Prostate gland (tissue), 2 donors: ENCODE results near the gene PATL2. TPM values are rescaled to one million over a fixed set of nuclear protein-coding genes. Genes with fewer than 3 reads are reported as not detected.
"Not testable (repeated sequence)": the region's sequence is repeated elsewhere in the genome, so short reads cannot be mapped to it uniquely, and the experiment has no call there.

Source experiments
- DNase-seq: peaks from one replicate; pipeline ENCODE4 v3.0.0-alpha.2; 2019; ENCODE audit warnings: low spot score
- H3K27ac ChIP-seq, 2 donors: fragments of 200-600 bp; sonication (generic); 2 replicates each; pipeline ENCODE4 v1.5.1; 2017 to 2019
- H3K27me3 ChIP-seq: fragments of 200-600 bp; sonication (generic); replicated peaks from 2 replicates; pipeline ENCODE4 v1.5.1; 2019; ENCODE audit not compliant: insufficient read depth
- H3K36me3 ChIP-seq, 2 donors: fragments of 200-600 bp; sonication (generic); 1 replicate in 1 of 2; 2 replicates in 1 of 2; pipeline versions ENCODE4 v1.5.1 to v1.8.1; 2017 to 2019
- H3K4me1 ChIP-seq: fragments of 200-600 bp; sonication (generic); replicated peaks from 2 replicates; pipeline ENCODE4 v1.5.1; 2019
- H3K4me3 ChIP-seq, 2 donors: fragments of 200-600 bp; sonication (generic); 2 replicates each; pipeline ENCODE4 v1.5.1; 2017 to 2019
- H3K9me3 ChIP-seq: fragments of 200-600 bp; sonication (generic); 2 replicates; pipeline ENCODE4 v1.5.1; 2017
- CTCF ChIP-seq, 4 experiments: fragments of 200-600 bp in 2 of 4; fragments of 450-650 bp in 2 of 4; sonication (generic) in 2 of 4; IDR thresholded peaks; 1 replicate in 3 of 4; 2 replicates in 1 of 4; pipeline ENCODE4 v1.5.1; 2016 to 2019; ENCODE audit warnings: antibody characterized with exemption in 4 of 4, mild to moderate bottlenecking in 2 of 4, moderate library complexity in 2 of 4
- POLR2A ChIP-seq: fragments of 450-650 bp; IDR thresholded peaks from one replicate; pipeline ENCODE4 v1.6.1; 2016; ENCODE audit warnings: antibody characterized with exemption, mild to moderate bottlenecking
- POLR2AphosphoS5 ChIP-seq: sonication (generic); formaldehyde crosslinking; IDR thresholded peaks from one replicate; pipeline ENCODE4 v1.6.1; 2017; ENCODE audit warnings: antibody characterized with exemption
- WGBS: methylation state at CpG from one replicate; pipeline ENCODE4 v1.1.5; 2018; 5-methylcytosine and 5-hydroxymethylcytosine counted together
- intact Hi-C: fragments of 100-400 bp; cut with DNase I; formaldehyde crosslinking; loops from one replicate; pipeline ENCODE4 v1.14.2; 2022
- total RNA-seq, 2 donors: library from RNA; depleted of rRNA; stranded (reverse); fragments of >200 nt; gene quantifications; one replicate each; pipeline ENCODE4 v1.1.0, GENCODE V29; 2016

PATL2 gene
- total RNA-seq, 2 donors from 2014 or later = 0.77 to 1.2 TPM

- Histone ChIP-seq H3K27ac (no peak overlapping the region), H3K27me3 (no peaks in the 10 kb centered on the region), H3K9me3 (no peaks in the 10 kb centered on the region), H3K4me3 (no peak overlapping the region), H3K4me1 (no peaks in the 10 kb centered on the region), H3K36me3 (peaks cover 5 to 8% of the 10 kb centered on the region in 2 donors)
- WGBS = 76% methylated on average over 2 of the region's 2 CpGs
- intact Hi-C loops = no loop called here
- TF ChIP-seq POLR2AphosphoS5 = no peak
- TF ChIP-seq CTCF (IDR thresholded peaks at IDR 0.05) = no peak
- no peak for TF ChIP-seq POLR2A
- DNase-seq = no peak
Observed at GRCh38 chr15:44722011-44722410, 10.9 kb upstream of the PATL2 start.

- TF ChIP-seq CTCF (IDR thresholded peaks at IDR 0.05) (no peak), POLR2A (no peak), POLR2AphosphoS5 (no peak)
- no peaks in the 10 kb centered on the region for H3K27me3 ChIP-seq
- H3K4me3 ChIP-seq = no peak overlapping the region
- no peaks in the 10 kb centered on the region for H3K4me1 ChIP-seq
- H3K36me3 ChIP-seq = peaks cover 8 to 19% of the 10 kb centered on the region in 2 donors
- WGBS = 76% methylated on average over 4 of the region's 4 CpGs
- no peak for DNase-seq
- H3K27ac ChIP-seq = no peak overlapping the region
- intact Hi-C loops = no loop called here
- no peaks in the 10 kb centered on the region for H3K9me3 ChIP-seq
Observed at GRCh38 chr15:44720460-44721176, 9.5 kb upstream of the PATL2 start.

- H3K27me3 ChIP-seq, H3K9me3 ChIP-seq, H3K4me3 ChIP-seq, H3K4me1 ChIP-seq, intact Hi-C loops, DNase-seq, H3K27ac ChIP-seq: not testable (repeated sequence)
- 88% methylated on average over 8 of the region's 8 CpGs for WGBS
- peaks cover 8 to 19% of the 10 kb centered on the region in 2 donors for H3K36me3 ChIP-seq
Observed at GRCh38 chr15:44720000-44720435, 8.9 kb upstream of the PATL2 start.

- intact Hi-C loops = no loop called here
- H3K36me3 ChIP-seq = peaks cover 8 to 19% of the 10 kb centered on the region in 2 donors
- WGBS = 78% methylated on average over 4 of the region's 4 CpGs
Observed at GRCh38 chr15:44719293-44719999, 8.3 kb upstream of the PATL2 start.

GRCh38 chr15:44718927-44719292 is 7.8 kb upstream of the PATL2 start:
- WGBS = 89% methylated on average over 8 of the region's 8 CpGs
- Histone ChIP-seq H3K27me3 (no peaks in the 10 kb centered on the region), H3K4me1 (no peaks in the 10 kb centered on the region), H3K36me3 (peaks cover 8 to 19% of the 10 kb centered on the region in 2 donors), H3K27ac (no peak overlapping the region), H3K4me3 (no peak overlapping the region), H3K9me3 (no peaks in the 10 kb centered on the region)
- intact Hi-C loops = no loop called here
- TF ChIP-seq CTCF (IDR thresholded peaks at IDR 0.05) (no peak), POLR2AphosphoS5 (no peak), POLR2A (no peak)
- DNase-seq = no peak

More at GRCh38 chr15:44719293-44719999, 8.3 kb upstream of the PATL2 start:
- Histone ChIP-seq H3K27ac (no peak overlapping the region), H3K4me1 (no peaks in the 10 kb centered on the region), H3K4me3 (no peak overlapping the region), H3K27me3 (no peaks in the 10 kb centered on the region), H3K9me3 (no peaks in the 10 kb centered on the region)
- no peak for DNase-seq
- TF ChIP-seq POLR2A (no peak), POLR2AphosphoS5 (no peak), CTCF (IDR thresholded peaks at IDR 0.05) (no peak)
